ENCODE results near the gene PAPPA2.

Gene PAPPA2

DNA sequence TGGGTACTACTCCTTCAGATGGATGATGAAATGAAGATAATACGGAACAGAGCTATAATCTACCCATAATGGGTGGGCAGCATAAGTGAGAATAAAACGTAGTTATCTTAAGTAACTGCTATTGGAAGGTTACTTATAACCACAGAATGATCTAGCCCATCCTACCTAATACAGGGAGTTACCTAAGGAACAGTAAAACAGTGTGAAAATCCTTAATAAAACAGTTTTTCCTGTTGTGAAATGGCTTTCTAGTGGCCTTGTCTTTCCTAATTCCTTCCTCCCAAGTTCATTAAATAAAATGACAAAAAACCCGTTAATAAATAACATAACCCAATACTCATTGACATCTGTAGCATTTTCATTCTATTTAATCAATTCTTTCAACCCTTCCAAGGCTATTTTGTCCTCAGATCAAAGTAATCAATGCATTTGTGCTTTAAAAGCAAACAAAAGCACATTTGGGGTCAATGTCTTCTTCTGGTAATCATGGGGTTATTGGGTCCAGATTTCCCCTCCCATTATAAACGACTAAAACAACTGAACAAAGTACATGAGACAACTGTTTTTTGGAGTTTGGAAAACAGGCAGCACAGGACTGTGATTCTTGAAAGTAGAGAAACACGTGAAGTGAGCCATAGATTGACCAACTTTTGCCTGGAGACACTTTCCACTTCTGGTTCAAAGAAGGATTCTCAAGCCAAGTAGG, 42.0 kb downstream of the PAPPA2 start:
- DNase-seq: no peak

- no peak for DNase-seq
These were observed 50.0 kb downstream of the PAPPA2 start for GRCh38 chr1:176512966-176513365.

DNA sequence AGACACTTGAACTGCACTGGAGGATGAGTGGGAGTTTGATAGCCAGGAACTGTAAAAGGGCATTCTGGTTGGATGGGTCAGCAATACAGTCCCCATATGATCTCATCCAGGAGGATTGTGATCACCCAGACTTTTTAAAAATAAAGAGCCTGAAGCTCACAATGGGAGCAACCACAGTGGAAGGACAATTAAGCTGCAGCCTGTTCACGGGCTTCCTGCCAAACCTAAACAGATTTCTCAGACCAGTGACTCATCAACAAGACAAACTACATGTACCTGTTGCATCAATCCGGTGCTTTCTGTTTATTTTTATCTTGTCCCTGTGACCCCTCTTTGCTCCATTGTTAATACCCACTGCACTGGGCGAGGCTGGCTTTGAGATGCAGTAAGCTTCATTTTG, 52.3 kb downstream of the PAPPA2 start:
- no peak for DNase-seq

- DNase-seq: no peak
These were observed 54.5 kb downstream of the PAPPA2 start for GRCh38 chr1:176517484-176517883.

- no peak for DNase-seq
These were observed 58.2 kb downstream of the PAPPA2 start for GRCh38 chr1:176521211-176521610.

DNA sequence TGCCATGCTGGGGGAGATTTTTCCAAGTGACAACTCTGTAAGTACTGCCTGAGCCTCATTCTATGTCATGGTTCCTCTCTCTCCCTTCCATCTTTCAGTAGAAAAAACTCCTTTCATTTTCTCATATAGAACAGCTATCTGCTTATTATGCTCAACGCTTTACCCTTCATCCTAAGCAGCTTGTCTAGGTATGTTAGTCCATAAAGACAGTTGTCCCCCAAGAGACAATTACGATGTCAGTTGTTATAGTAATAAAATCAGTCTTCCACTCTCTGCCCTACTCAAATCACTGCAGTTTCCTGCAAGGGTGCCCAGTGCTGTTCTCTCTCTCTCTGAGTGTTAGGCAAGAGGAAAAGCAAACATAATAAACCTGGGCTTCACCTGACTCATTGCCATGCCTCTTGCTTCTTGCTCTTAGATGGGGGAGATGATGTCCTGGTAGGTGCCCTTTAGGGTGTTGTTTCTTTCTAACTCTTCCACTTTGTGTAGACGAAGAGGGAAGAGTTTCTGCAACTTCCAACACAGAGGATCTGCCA, 59.4 kb downstream of the PAPPA2 start:
- DNase-seq: no peak

- DNase-seq: no peak
These were observed 66.6 kb downstream of the PAPPA2 start for GRCh38 chr1:176529395-176530090.

GRCh38 chr1:176531036-176531435, 68.1 kb downstream of the PAPPA2 start:
- no peak for DNase-seq

DNA sequence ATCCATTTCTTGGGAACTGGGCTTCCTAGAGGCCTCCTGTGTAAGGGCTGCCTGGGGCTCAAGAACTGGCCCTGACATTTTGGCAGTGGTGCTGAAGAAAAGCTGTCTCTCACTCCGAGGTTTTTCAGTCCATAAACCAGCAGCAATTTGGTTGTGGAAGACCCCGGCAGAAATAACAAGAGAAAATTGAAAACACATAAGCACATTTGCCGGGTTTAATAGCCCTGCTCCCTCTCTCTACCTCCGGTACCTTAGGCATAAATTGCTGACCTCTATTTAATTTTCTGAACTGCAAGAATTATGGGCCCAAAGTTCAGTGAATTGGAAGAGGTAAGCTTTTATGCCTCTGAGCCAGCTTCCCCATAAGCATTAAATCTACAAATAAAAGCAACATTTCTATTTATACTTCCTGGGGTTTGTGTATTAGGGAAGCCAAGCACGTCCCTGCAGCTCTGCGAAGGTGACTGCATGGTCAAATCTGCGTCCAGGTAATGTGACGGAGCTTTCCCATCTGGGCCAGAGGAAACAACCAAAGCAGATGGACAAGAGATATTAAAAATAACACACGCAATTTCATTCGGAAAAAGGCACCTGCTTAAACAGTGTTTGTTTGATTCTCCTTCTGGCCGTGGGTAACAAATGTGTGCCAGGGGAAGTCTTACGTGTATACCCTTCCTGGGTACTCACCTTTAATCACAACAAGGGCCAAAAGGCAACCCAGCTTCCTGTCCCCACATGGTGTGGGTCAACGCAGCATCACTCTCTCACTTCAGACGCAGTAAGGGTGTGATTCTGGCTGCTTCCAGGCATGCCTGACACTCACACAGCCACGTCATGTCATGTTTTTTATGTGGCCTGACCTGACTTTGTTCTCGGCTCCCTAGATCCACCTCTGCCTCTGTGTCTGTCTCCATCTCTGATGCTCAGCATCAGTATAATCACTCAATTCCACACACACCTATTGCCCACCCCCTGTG, 69.2 kb downstream of the PAPPA2 start:
- DNase-seq: no peak

- no peak for DNase-seq
These were observed 70.0 kb downstream of the PAPPA2 start for GRCh38 chr1:176533020-176533419.

- DNase-seq: no peak
These were observed 73.6 kb downstream of the PAPPA2 start for GRCh38 chr1:176536588-176536987.

- DNase-seq: no peak
These were observed 76.0 kb downstream of the PAPPA2 start for GRCh38 chr1:176539018-176539417.

- DNase-seq: no peak
These were observed 77.5 kb downstream of the PAPPA2 start for GRCh38 chr1:176540428-176540827.

GRCh38 chr1:176541663-176542062, 78.7 kb downstream of the PAPPA2 start:
- no peak for DNase-seq

- DNase-seq: no peak
These were observed 79.4 kb downstream of the PAPPA2 start for GRCh38 chr1:176542352-176542751.

- DNase-seq: no peak
These were observed 80.6 kb downstream of the PAPPA2 start for GRCh38 chr1:176543360-176544129.

- no peak for DNase-seq
These were observed 82.2 kb downstream of the PAPPA2 start for GRCh38 chr1:176545034-176545639.

DNA sequence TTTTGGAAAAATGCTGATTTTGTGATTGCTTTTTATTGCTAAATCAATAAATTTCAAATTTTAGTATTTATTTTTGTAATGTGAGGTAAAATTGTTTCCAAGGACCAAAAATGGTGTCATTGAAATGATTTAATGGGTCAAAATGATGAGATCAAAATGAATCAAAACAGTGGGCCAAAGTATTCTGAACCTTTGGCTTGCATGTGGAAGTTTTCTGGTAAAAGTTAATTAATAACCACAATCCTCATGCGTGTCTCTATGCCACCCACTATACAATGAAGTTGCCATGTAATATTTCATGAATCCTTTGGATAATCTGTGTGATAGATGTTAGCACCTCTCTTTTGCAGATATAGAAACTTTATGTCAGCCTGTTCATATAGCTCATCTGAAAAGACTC, 83.8 kb downstream of the PAPPA2 start:
- DNase-seq: no peak

- DNase-seq: peak; percentile 53
These were observed 88.2 kb downstream of the PAPPA2 start for GRCh38 chr1:176551146-176551545.

DNA sequence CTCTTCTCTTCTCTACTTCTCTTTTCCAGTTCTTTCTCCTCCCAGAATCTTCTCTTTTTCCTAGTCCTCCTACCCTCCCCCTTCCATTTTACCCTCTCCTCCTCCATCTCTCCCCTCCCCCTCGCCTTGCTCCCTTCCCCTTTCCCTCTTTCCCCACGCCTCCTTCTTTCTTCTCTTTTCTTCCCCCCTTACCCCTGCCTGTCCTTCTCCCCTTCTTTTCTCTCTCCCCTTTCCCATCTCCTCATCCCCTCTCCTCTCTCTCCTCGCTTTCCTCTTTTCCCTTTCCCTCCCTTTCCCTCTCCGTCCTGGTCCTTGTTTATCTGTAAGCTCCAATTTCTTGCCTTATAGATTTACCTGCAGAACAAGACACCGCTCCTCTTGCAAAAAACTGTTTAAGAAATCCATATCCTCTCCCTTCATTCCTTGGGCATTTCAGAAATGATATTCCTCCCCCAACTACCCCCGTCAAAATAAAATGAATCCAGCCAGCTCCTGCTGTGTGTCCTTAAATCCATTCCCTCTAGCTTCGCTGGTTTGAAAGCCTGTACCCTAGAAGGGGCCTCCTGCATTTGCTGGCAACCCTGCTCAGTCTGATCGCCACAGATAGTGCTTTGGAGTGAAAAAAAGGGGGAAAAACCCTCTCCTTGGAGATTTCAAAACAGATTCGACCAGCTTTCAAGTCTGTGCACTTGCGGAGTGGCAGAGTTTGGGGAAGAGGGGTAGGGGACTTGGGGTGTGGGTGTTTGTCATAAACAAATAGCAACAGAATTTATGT, 89.4 kb downstream of the PAPPA2 start:
- DNase-seq: peak; percentile 58

DNA sequence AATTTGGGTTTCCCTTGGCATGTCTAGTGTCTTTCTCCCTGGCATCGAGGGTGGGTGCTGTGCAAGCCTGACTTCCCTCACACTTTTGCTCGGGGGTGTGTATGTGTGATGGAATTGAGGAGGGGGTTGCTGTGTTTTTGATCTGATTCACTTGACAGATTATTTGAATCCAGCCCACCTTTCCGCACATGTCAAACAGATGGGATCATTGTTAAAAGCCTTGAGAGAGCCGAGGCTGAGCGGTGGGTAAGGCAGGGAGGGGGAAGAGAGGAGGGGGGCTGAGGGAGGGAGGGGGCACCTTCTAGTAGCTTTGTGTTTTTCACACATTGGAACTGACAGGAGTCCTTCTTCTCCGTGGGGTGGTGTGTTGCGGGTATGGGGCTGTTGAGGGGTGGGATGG, 90.0 kb downstream of the PAPPA2 start:
- no peak for DNase-seq
